ENCODE results near the gene ARIH2.

Gene ARIH2

GRCh38 chr3:48974076-48974864, 55.6 kb downstream of the ARIH2 start:
- DNase-seq (ENCODE audit: low read depth): no peak

GRCh38 chr3:48979451-48979850, 60.8 kb downstream of the ARIH2 start:
- DNase-seq (ENCODE audit: low read depth): no peak

- no peak for DNase-seq (ENCODE audit: low read depth)
These were observed 61.7 kb downstream of the ARIH2 start for GRCh38 chr3:48980295-48980694.

DNA sequence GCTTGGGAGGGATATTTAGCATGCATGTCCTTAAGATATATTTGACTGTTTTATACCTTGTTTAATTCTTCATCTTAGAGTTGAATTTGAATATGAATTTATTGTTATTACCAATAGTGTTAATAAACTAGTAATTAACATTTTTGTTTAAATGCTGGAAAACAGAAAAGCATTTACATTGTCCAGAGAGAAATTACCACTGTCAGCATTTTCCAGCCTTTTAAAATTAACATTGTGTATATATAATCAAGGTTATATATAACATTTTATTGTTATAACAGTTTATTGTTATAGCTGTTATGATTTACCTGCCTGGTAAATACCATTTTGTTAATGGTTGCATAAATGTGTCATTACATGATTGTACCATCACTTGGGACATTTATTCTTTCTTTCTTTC, 63.4 kb downstream of the ARIH2 start:
- no peak for DNase-seq (ENCODE audit: low read depth)

GRCh38 chr3:48982686-48983085, 64.0 kb downstream of the ARIH2 start:
- DNase-seq (ENCODE audit: low read depth): no peak

DNA sequence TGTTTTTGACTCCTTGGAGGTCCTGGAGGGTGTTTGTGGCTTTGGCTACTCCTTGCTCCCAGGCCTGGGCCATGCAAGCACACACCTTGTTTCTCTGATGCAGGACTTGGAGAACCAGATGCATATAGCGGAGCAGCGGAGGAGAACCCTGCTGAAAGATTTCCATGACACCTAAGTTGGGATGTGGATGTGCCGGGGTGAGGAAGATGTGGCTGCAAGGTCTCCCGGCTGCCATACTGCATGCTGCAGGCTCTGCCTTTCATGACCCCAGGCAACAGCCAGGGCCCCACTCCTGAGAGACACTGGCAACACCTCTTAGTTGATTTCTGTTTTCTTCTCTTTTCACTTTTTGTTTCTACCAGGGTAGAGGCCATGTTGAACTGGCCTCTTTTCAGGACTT, 64.5 kb downstream of the ARIH2 start:
- DNase-seq (ENCODE audit: low read depth): no peak

DNA sequence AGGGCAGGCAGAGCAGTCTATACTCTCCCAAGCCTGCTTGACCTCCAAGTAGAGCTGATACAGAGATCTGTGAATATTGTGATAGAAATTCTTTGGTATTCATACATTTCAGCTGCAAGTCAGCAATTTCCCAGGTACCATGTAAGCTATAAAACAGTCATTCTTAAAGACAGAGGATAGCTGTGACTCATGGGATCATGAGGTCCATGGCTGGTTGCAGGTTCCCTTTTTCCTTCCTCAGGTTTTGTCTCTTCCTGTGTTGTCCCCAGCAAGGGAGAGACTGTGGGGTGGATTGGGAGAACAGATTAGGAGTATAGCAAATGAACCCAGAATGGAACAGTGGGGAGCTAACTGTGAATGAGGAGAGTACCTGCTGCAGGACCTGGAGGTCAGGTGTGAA, 66.0 kb downstream of the ARIH2 start:
- DNase-seq (ENCODE audit: low read depth): no peak

DNA sequence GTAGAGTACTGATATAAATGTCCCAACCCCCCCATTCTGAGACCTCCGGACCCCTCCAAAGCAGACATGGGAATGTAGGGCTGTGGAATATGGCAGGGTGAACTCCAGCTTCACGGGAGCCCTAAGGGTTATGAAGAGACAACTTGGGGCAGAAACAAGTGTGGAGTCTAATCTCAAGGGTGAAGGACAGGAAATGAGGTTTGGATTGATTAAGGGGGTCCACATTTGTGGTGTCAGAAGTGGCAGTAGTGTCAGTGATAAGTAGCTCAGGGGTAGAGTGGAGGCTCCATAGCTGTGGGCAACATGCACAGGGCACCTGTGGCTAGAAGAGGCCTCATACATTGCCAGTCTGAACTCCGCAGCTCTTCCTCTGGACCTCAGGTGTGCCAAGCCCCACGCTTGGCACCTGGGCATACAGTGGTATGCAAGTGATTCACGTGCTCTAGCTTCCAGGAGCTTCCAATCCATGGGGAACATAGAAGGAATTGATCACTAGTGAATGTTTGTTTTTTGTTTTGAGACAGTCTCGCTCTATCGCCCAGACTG, 67.3 kb downstream of the ARIH2 start:
- no peak for DNase-seq (ENCODE audit: low read depth)

DNA sequence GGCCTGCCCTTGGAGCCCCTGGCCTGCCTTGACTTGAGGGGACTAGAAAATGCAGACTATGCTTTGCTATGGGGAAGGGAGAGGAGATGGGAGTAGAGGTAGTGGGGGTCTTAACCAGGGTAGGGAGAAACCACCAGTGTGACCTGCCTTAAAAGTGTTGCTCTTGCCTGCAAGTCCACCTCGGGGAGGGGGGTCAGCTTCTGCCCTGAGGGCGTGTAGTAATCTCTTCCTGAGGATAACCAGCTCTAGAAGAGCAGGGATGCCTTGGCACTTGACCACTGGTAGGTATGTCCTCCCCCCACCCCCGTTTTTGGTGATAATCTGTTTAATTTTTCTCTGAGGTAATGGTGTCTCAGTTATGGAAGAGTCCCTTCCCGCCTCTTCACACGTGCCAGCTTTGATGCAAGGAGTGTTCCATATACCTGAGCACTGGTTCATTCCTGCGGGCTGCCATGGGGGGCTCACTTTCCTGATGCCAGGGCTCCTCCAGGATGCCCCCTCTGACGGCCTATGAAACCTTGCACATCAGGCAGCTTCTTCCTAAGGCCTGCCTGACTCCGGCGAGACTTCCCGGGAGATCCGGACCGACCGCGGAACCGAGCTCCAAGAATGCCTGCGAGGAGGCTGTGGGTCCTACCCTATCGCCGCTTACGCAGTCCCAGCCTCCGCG, 70.6 kb downstream of the ARIH2 start:
- no peak for DNase-seq (ENCODE audit: low read depth)

GRCh38 chr3:48989796-48990635, 71.4 kb downstream of the ARIH2 start, which contains the start of gene P4HTM:
Gene P4HTM (plus strand): TSS chr3:48990241. CDS start chr3:48990257, 16 bp downstream.
- DNase-seq (ENCODE audit: low read depth): peak; percentile 61

GRCh38 chr3:48990636-48991469, 72.2 kb downstream of the ARIH2 start:
- DNase-seq (ENCODE audit: low read depth): no peak

- no peak for DNase-seq (ENCODE audit: low read depth)
These were observed 73.4 kb downstream of the ARIH2 start for GRCh38 chr3:48991851-48992545.

DNA sequence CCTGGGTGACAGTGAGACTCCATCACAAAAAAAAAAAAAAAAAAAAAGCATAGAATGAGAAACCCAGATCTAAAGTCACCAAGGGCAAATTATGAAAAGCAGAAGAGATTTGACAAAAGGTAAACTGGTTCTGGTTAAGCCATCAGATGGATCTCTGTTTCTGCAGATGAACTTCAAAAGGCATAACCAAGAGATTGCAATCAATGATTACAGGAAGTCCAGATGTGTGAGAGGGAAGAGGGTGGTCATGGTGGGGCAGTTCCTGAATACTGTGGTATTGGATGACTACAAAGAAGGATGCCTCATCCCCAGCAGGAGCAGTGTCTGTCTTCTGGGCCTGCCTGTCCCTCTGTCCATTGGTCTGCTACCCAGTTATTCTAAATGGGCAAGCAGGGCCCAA, 75.2 kb downstream of the ARIH2 start:
- DNase-seq (ENCODE audit: low read depth): no peak

GRCh38 chr3:48996640-48997039, 78.0 kb downstream of the ARIH2 start:
- DNase-seq (ENCODE audit: low read depth): no peak

- DNase-seq (ENCODE audit: low read depth): no peak
These were observed 78.5 kb downstream of the ARIH2 start for GRCh38 chr3:48997102-48997635.

DNA sequence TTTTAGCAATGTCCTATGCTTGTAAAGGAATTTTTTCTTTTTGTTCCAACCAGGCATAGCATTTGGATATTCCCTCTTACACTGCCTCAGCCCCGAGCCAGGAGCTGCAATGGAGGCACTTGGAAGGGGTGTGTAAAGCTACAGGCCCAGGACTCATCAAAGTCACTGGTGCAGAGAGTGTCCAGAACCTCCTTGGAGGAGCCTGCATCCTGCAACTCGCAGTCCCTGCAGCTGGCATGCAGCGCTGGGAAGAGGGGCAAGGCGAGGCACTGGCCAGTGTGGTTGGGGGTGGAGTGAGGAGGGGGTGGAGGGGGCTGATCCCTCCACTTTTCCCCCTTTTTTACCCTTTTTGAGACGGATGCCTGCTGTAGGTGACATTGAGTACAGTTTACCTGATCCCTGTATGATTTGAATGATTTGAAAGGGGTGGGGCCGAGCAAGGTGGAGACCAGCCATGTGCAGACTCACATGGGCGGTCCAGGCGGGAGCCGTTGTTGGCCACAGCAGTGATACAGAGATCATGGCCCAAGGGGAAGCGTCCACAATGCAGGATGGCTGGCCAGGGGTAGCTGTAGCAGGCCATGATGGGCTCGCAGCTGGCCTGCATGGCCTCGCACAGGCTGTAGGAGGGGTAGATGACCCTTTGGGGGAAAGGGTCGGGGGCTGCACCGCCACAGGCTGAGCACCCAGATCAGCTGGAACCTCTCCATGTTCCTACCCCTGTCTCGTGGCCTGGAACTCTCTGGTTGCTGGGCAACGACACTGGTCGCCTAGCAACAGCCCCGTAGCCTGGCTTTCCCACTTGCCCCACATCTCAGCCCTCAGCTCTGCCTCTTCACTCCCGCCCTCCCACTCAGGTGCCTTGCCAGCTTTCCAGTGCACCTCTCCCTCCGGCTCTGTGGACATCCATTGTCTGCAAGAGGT, 79.3 kb downstream of the ARIH2 start:
- no peak for DNase-seq (ENCODE audit: low read depth)

- DNase-seq (ENCODE audit: low read depth): no peak
These were observed 80.6 kb downstream of the ARIH2 start for GRCh38 chr3:48999085-48999858.

DNA sequence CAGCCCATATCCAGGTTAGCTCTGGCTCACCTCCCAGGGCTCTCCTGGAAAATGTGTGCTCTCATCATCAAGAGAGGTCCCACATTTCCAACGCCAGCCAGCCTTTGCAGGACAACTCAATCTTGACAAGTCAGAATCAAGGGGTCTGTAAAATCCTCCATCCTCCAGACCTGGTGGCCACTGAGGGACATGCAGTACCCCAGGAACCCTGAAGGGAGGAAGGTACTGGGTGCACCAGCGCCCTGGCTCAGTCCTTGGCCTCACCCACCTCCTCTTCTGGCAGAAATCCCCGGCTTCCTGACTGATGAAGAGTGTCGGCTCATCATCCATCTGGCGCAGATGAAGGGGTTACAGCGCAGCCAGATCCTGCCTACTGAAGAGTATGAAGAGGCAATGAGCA, 82.5 kb downstream of the ARIH2 start:
- no peak for DNase-seq (ENCODE audit: low read depth)

Measured in stimulated activated CD8-positive, alpha-beta memory T cell treated with anti-CD3 and anti-CD28 coated beads, Interleukin-7, amount 100 ng/mL, for 24 hours (primary cell).